Sigmoid colon (tissue), 4 donors: Measurements from ENCODE around the gene SORT1.

Experiments used
- POLR2AphosphoS5 ChIP-seq, 4 donors: sonication (generic); formaldehyde crosslinking; IDR thresholded peaks; one replicate each; pipeline ENCODE4 v1.6.1; 2017; ENCODE audit warnings: antibody characterized with exemption in 4 of 4
- TF ChIP-seq, protein P1 (sequence below), 4 experiments: fragments of 450-650 bp in 3 of 4; fragments of 200-600 bp in 1 of 4; IDR thresholded peaks; one replicate each; pipeline ENCODE4 v1.5.1; 2016 to 2019; ENCODE audit warnings: antibody characterized with exemption in 4 of 4, mild to moderate bottlenecking in 3 of 4, moderate library complexity in 2 of 4

DNA sequence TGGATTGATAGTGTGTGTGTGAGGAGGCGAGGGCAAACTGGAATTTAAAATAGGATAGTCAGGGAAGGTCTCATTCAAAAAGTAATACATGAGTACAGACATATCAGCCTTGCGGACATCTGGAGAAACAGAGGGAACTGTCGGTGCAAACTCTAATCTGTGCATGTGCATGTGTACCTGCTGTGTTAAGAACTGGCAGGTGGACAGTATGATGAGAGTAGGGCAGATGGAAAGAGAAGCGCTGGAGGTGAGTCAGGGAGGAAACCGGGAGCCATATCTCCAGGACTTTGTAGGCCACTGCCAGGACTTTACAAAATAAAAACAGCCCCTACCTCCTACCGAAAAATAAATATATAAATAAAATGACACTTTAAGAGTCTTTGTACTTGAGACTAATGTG, 59.6 kb downstream of the SORT1 start:
- TF ChIP-seq, protein P1, sequence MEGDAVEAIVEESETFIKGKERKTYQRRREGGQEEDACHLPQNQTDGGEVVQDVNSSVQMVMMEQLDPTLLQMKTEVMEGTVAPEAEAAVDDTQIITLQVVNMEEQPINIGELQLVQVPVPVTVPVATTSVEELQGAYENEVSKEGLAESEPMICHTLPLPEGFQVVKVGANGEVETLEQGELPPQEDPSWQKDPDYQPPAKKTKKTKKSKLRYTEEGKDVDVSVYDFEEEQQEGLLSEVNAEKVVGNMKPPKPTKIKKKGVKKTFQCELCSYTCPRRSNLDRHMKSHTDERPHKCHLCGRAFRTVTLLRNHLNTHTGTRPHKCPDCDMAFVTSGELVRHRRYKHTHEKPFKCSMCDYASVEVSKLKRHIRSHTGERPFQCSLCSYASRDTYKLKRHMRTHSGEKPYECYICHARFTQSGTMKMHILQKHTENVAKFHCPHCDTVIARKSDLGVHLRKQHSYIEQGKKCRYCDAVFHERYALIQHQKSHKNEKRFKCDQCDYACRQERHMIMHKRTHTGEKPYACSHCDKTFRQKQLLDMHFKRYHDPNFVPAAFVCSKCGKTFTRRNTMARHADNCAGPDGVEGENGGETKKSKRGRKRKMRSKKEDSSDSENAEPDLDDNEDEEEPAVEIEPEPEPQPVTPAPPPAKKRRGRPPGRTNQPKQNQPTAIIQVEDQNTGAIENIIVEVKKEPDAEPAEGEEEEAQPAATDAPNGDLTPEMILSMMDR (IDR thresholded peaks at IDR 0.05) = no peak
- TF ChIP-seq POLR2AphosphoS5 (IDR thresholded peaks at IDR 0.05) = no peak
